HCEC 1CT (cell line): ENCODE measurements around the gene USP2.

Experiments used
- DNase-seq: peaks from one replicate; pipeline ENCODE4 v3.0.0-alpha.2; 2017

USP2 gene

GRCh38 chr11:119362741-119363080 is 18.8 kb downstream of the USP2 start:
- no peak for DNase-seq

- DNase-seq, result no peak
These were observed 19.4 kb downstream of the USP2 start for GRCh38 chr11:119361941-119362725.

GRCh38 chr11:119361056-119361787 is 20.3 kb downstream of the USP2 start:
- peak; percentile 86 for DNase-seq

- DNase-seq, result no peak
These were observed 21.9 kb downstream of the USP2 start for GRCh38 chr11:119359365-119360214.

- DNase-seq, result no peak
These were observed 24.4 kb downstream of the USP2 start for GRCh38 chr11:119357074-119357473.

GRCh38 chr11:119356349-119357031 is 25.0 kb downstream of the USP2 start:
- peak; percentile 73 for DNase-seq

- DNase-seq, result no peak
These were observed 26.2 kb downstream of the USP2 start for GRCh38 chr11:119355091-119355843.

GRCh38 chr11:119352857-119353260 is 28.6 kb downstream of the USP2 start:
- DNase-seq, result no peak

- DNase-seq, result no peak
These were observed 30.3 kb downstream of the USP2 start for GRCh38 chr11:119351232-119351631.

GRCh38 chr11:119350302-119350701 is 31.2 kb downstream of the USP2 start:
- DNase-seq, result no peak

GRCh38 chr11:119347940-119348605 is 33.4 kb downstream of the USP2 start:
- no peak for DNase-seq

GRCh38 chr11:119347242-119347641 is 34.2 kb downstream of the USP2 start:
- DNase-seq, result no peak

- no peak for DNase-seq
These were observed 34.9 kb downstream of the USP2 start, which contains the start of gene MFRP for GRCh38 chr11:119346605-119347004. Gene MFRP (minus strand): TSS chr11:119346705. CDS start chr11:119346513, 192 bp downstream.

- DNase-seq, result no peak
These were observed 35.8 kb downstream of the USP2 start for GRCh38 chr11:119345685-119346084.

- DNase-seq, result no peak
These were observed 37.0 kb downstream of the USP2 start for GRCh38 chr11:119344291-119345010.

GRCh38 chr11:119343726-119344125 is 37.8 kb downstream of the USP2 start:
- no peak for DNase-seq

GRCh38 chr11:119342362-119343130 is 38.9 kb downstream of the USP2 start:
- DNase-seq, result no peak

- no peak for DNase-seq
These were observed 39.5 kb downstream of the USP2 start for GRCh38 chr11:119342023-119342300.

GRCh38 chr11:119341222-119342022 is 40.1 kb downstream of the USP2 start:
- no peak for DNase-seq
